Activated CD4-positive, alpha-beta T cell treated with anti-CD3 and anti-CD28 coated beads for 36 hours (primary cell): ENCODE results near the gene SMYD3. TPM values are rescaled to one million over a fixed set of nuclear protein-coding genes. Genes with fewer than 3 reads are reported as not detected.

Experiments used
- ATAC-seq: fragments of 200-7000 bp; cut with Tn5 transposase; one replicate; pipeline ENCODE4 v1.10.0; 2021; ENCODE audit warnings: mild to moderate bottlenecking, moderate library complexity
- CTCF ChIA-PET: fragments of 350-600 bp; sonication (Branson Sonifier 250); formaldehyde crosslinking; loops from one replicate; lab custom pipeline; 2021; ENCODE audit warnings: antibody characterized with exemption; lab: Charles Lee
- POLR2A ChIA-PET: fragments of 350-600 bp; sonication (Branson Sonifier 250); formaldehyde crosslinking; loops from one replicate; lab custom pipeline; 2021; ENCODE audit warnings: antibody characterized with exemption, inconsistent platforms; lab: Charles Lee
- DNase-seq: peaks from one replicate; pipeline ENCODE4 v3.0.0-alpha.2; 2020
- H3K27ac Mint-ChIP-seq: one replicate; pipeline ENCODE4 v1.8.0; 2021; ENCODE audit warnings: mixed read lengths
- H3K27me3 Mint-ChIP-seq: one replicate; pipeline ENCODE4 v1.8.0; 2021; ENCODE audit warnings: mixed read lengths
- H3K36me3 Mint-ChIP-seq: one replicate; pipeline ENCODE4 v1.8.0; 2021; ENCODE audit warnings: low read depth, mixed read lengths
- H3K4me1 Mint-ChIP-seq: one replicate; pipeline ENCODE4 v1.8.0; 2021; ENCODE audit warnings: mixed read lengths
- H3K4me3 Mint-ChIP-seq: one replicate; pipeline ENCODE4 v1.8.0; 2021; ENCODE audit warnings: mild to moderate bottlenecking, moderate library complexity, mixed read lengths
- H3K9me3 Mint-ChIP-seq: one replicate; pipeline ENCODE4 v1.8.0; 2021; ENCODE audit warnings: low read depth, mixed read lengths
- intact Hi-C, 2 experiments: fragments of 100-400 bp; cut with DNase I in 1 of 2; cut with micrococcal nuclease in 1 of 2; formaldehyde crosslinking; loops; one replicate each; pipeline versions ENCODE4 v1.14.2 to v1.15.1; 2022 to 2024; cut with DNase I, micrococcal nuclease
- total RNA-seq, 2 experiments: library from RNA; stranded (reverse); gene quantifications; one replicate each; pipeline ENCODE4 v1.2.3, GENCODE V29; 2021

Gene SMYD3
- total RNA-seq, 2 experiments from 2014 or later: 17.2 to 18.4 TPM

GRCh38 chr1:245858022-245858721 lies 648.9 kb downstream of the SMYD3 start:
- Mint-ChIP-seq H3K4me3 (no peak overlapping the region), H3K27ac (no peak overlapping the region), H3K4me1 (no peaks in the 10 kb centered on the region), H3K36me3 (peaks cover 33% of the 10 kb centered on the region), H3K27me3 (no peaks in the 10 kb centered on the region), H3K9me3 (peaks cover 2% of the 10 kb centered on the region)
- intact Hi-C loops: no loop called here
- ChIA-PET CTCF (no interaction called here), POLR2A (interaction anchor here (0.6 kb wide), 1 partner anchor 138 kb away, joined by 3 read pairs; no protein-coding TSS in a partner anchor)
- ATAC-seq (no peak), DNase-seq (no peak)

- no peak overlapping the region for H3K4me3 Mint-ChIP-seq
- intact Hi-C loops: no loop called here
- peaks cover 29% of the 10 kb centered on the region for H3K36me3 Mint-ChIP-seq
- H3K9me3 Mint-ChIP-seq: peaks cover 2% of the 10 kb centered on the region
- no peak overlapping the region for H3K27ac Mint-ChIP-seq
- ChIA-PET CTCF (no interaction called here), POLR2A (no interaction called here)
- DNase-seq (no peak), ATAC-seq (no peak)
- no peaks in the 10 kb centered on the region for H3K27me3 Mint-ChIP-seq
- H3K4me1 Mint-ChIP-seq: no peaks in the 10 kb centered on the region
Observed at GRCh38 chr1:245856944-245857531, 650.0 kb downstream of the SMYD3 start.

GRCh38 chr1:245855846-245856730 lies 651.0 kb downstream of the SMYD3 start:
- Mint-ChIP-seq H3K27ac (no peak overlapping the region), H3K4me3 (no peak overlapping the region), H3K4me1 (no peaks in the 10 kb centered on the region), H3K9me3 (peaks cover 2% of the 10 kb centered on the region), H3K27me3 (no peaks in the 10 kb centered on the region), H3K36me3 (peaks cover 31% of the 10 kb centered on the region)
- ChIA-PET CTCF (interaction anchor here (0.6 to 1.0 kb wide), 2 partner anchors 168 to 475 kb away, joined by 3 read pairs; no protein-coding TSS in a partner anchor), POLR2A (no interaction called here)
- ATAC-seq: no peak
- no peak for DNase-seq
- intact Hi-C loops: no loop called here

- ATAC-seq (no peak), DNase-seq (no peak)
- no peak overlapping the region for H3K4me3 Mint-ChIP-seq
- ChIA-PET CTCF (interaction anchor here (0.6 kb wide), 1 partner anchor 105 kb away, joined by 3 read pairs; no protein-coding TSS in a partner anchor), POLR2A (no interaction called here)
- H3K36me3 Mint-ChIP-seq: peaks cover 28% of the 10 kb centered on the region
- no peaks in the 10 kb centered on the region for H3K4me1 Mint-ChIP-seq
- no peak overlapping the region for H3K27ac Mint-ChIP-seq
- intact Hi-C loops: no loop called here
- H3K27me3 Mint-ChIP-seq: no peaks in the 10 kb centered on the region
- H3K9me3 Mint-ChIP-seq: peaks cover 2% of the 10 kb centered on the region
Observed at GRCh38 chr1:245853291-245853690, 653.8 kb downstream of the SMYD3 start.

GRCh38 chr1:245843101-245843500 lies 664.0 kb downstream of the SMYD3 start:
- intact Hi-C loops: no loop called here
- H3K4me3 Mint-ChIP-seq: no peak overlapping the region
- ChIA-PET POLR2A (no interaction called here), CTCF (no interaction called here)
- H3K36me3 Mint-ChIP-seq: peaks cover 1% of the 10 kb centered on the region
- ATAC-seq (no peak), DNase-seq (no peak)
- H3K27me3 Mint-ChIP-seq: no peaks in the 10 kb centered on the region
- H3K27ac Mint-ChIP-seq: no peak overlapping the region
- H3K4me1 Mint-ChIP-seq: no peaks in the 10 kb centered on the region
- no peaks in the 10 kb centered on the region for H3K9me3 Mint-ChIP-seq

- CTCF ChIA-PET: interaction anchor here (1.0 kb wide), 1 partner anchor 10 kb away, joined by 3 read pairs; no protein-coding TSS in a partner anchor
- H3K4me3 Mint-ChIP-seq: no peak overlapping the region
Observed at GRCh38 chr1:245842106-245842505, 665.0 kb downstream of the SMYD3 start.

GRCh38 chr1:245840971-245841370 lies 666.1 kb downstream of the SMYD3 start:
- Mint-ChIP-seq H3K9me3 (no peaks in the 10 kb centered on the region), H3K4me1 (no peaks in the 10 kb centered on the region), H3K36me3 (peaks cover 3% of the 10 kb centered on the region), H3K27ac (no peak overlapping the region), H3K4me3 (no peak overlapping the region), H3K27me3 (no peaks in the 10 kb centered on the region)
- intact Hi-C loops: no loop called here
- ATAC-seq (no peak), DNase-seq (no peak)
- ChIA-PET POLR2A (no interaction called here), CTCF (no interaction called here)

More at GRCh38 chr1:245842106-245842505, 665.0 kb downstream of the SMYD3 start:
- DNase-seq (no peak), ATAC-seq (no peak)
- POLR2A ChIA-PET: no interaction called here
- no peak overlapping the region for H3K27ac Mint-ChIP-seq
- no peaks in the 10 kb centered on the region for H3K9me3 Mint-ChIP-seq
- H3K4me1 Mint-ChIP-seq: no peaks in the 10 kb centered on the region
- H3K36me3 Mint-ChIP-seq: peaks cover 1% of the 10 kb centered on the region
- no peaks in the 10 kb centered on the region for H3K27me3 Mint-ChIP-seq
- intact Hi-C loops: no loop called here

GRCh38 chr1:245837718-245838117 lies 669.4 kb downstream of the SMYD3 start:
- intact Hi-C loops: no loop called here
- ChIA-PET CTCF (no interaction called here), POLR2A (no interaction called here)
- Mint-ChIP-seq H3K27me3 (no peaks in the 10 kb centered on the region), H3K27ac (no peak overlapping the region), H3K4me3 (no peak overlapping the region), H3K9me3 (no peaks in the 10 kb centered on the region), H3K36me3 (peaks cover 6% of the 10 kb centered on the region), H3K4me1 (no peaks in the 10 kb centered on the region)
- DNase-seq: no peak
- ATAC-seq: no peak

GRCh38 chr1:245835386-245835785 lies 671.7 kb downstream of the SMYD3 start:
- Mint-ChIP-seq H3K27ac (no peak overlapping the region), H3K27me3 (no peaks in the 10 kb centered on the region), H3K4me1 (no peaks in the 10 kb centered on the region), H3K9me3 (no peaks in the 10 kb centered on the region), H3K36me3 (peaks cover 6% of the 10 kb centered on the region), H3K4me3 (no peak overlapping the region)
- ATAC-seq: no peak
- intact Hi-C loops: no loop called here
- ChIA-PET CTCF (no interaction called here), POLR2A (interaction anchor here (0.7 kb wide), 1 partner anchor 668 kb away, joined by 5 read pairs; no protein-coding TSS in a partner anchor)
- no peak for DNase-seq

- CTCF ChIA-PET: no interaction called here
Observed at GRCh38 chr1:245834002-245834401, 673.1 kb downstream of the SMYD3 start.

GRCh38 chr1:245832771-245833527 lies 674.1 kb downstream of the SMYD3 start:
- H3K4me1 Mint-ChIP-seq: no peaks in the 10 kb centered on the region
- peaks cover 6% of the 10 kb centered on the region for H3K36me3 Mint-ChIP-seq
- DNase-seq (no peak), ATAC-seq (no peak)
- H3K27me3 Mint-ChIP-seq: no peaks in the 10 kb centered on the region
- intact Hi-C loops: no loop called here
- H3K9me3 Mint-ChIP-seq: no peaks in the 10 kb centered on the region
- H3K4me3 Mint-ChIP-seq: no peak overlapping the region
- no peak overlapping the region for H3K27ac Mint-ChIP-seq
- ChIA-PET CTCF (interaction anchor here (0.8 kb wide), 1 partner anchor 9 kb away, joined by 3 read pairs; no protein-coding TSS in a partner anchor), POLR2A (no interaction called here)

More at GRCh38 chr1:245834002-245834401, 673.1 kb downstream of the SMYD3 start:
- Mint-ChIP-seq H3K4me3 (no peak overlapping the region), H3K27me3 (no peaks in the 10 kb centered on the region), H3K27ac (no peak overlapping the region), H3K4me1 (no peaks in the 10 kb centered on the region), H3K9me3 (no peaks in the 10 kb centered on the region), H3K36me3 (peaks cover 6% of the 10 kb centered on the region)
- intact Hi-C loops: no loop called here
- POLR2A ChIA-PET: no interaction called here
- DNase-seq (no peak), ATAC-seq (no peak)
